OCI-LY7 (cell line): ENCODE measurements around the gene ZNF880. TPM values are rescaled to one million over a fixed set of nuclear protein-coding genes. Genes with fewer than 3 reads are reported as not detected.

Experiments used
- BruUV-seq: library from RNA; stranded (reverse); fragments of 400-500 nt; replicated peaks from 2 replicates; lab custom pipeline; 2021; lab: Mats Ljungman, UMichigan
- CTCF ChIA-PET: fragments of 300-600 bp; sonication (Branson Sonifier 250); formaldehyde crosslinking; loops from one replicate; lab custom pipeline; 2022; ENCODE audit warnings: antibody characterized with exemption; ENCODE audit not compliant: unreplicated experiment; lab: Charles Lee
- POLR2A ChIA-PET: fragments of 300-600 bp; sonication (Branson Sonifier 250); formaldehyde crosslinking; loops from one replicate; lab custom pipeline; 2022; ENCODE audit warnings: antibody characterized with exemption; lab: Charles Lee
- DNase-seq: peaks from one replicate; pipeline ENCODE4 v3.0.0-alpha.2; 2015; ENCODE audit warnings: low spot score
- H2AFZ ChIP-seq: fragments of 200-600 bp; sonication (generic), shearing (Covaris generic); 2 replicates; pipeline ENCODE4 v1.6.1; 2014; ENCODE audit warnings: mild to moderate bottlenecking, antibody characterized with exemption, low read length, moderate library complexity
- H3K27ac ChIP-seq: fragments of 200-600 bp; sonication (generic); 2 replicates; pipeline ENCODE4 v1.5.1; 2014; ENCODE audit warnings: mixed run types, low read depth, mild to moderate bottlenecking, moderate library complexity, low read length, inconsistent platforms; ENCODE audit not compliant: poor library complexity, severe bottlenecking
- H3K36me3 ChIP-seq: fragments of 200-600 bp; sonication (generic); 2 replicates; pipeline ENCODE4 v1.6.1; 2014; ENCODE audit warnings: mild to moderate bottlenecking, antibody characterized with exemption, low read length, moderate library complexity, mixed read lengths; ENCODE audit not compliant: insufficient read depth
- H3K4me1 ChIP-seq: fragments of 200-600 bp; sonication (generic); 2 replicates; pipeline ENCODE4 v1.5.1; 2014; ENCODE audit warnings: mild to moderate bottlenecking, low read length; ENCODE audit not compliant: insufficient read depth, poor library complexity, severe bottlenecking
- H3K4me2 ChIP-seq: fragments of 200-600 bp; sonication (generic); 2 replicates; pipeline ENCODE4 v1.6.1; 2014; ENCODE audit warnings: mild to moderate bottlenecking, low read length
- H3K4me3 ChIP-seq: fragments of 200-600 bp; sonication (generic); 2 replicates; pipeline ENCODE4 v1.5.1; 2014; ENCODE audit warnings: mild to moderate bottlenecking, low read depth, low read length; ENCODE audit not compliant: poor library complexity, severe bottlenecking
- H3K79me2 ChIP-seq: fragments of 200-600 bp; sonication (generic); 2 replicates; pipeline ENCODE4 v1.6.1; 2016; ENCODE audit warnings: low read depth, mild to moderate bottlenecking, low read length, moderate library complexity, mixed read lengths; ENCODE audit not compliant: insufficient read depth
- H3K9me2 ChIP-seq: fragments of 200-600 bp; sonication (generic); 2 replicates; pipeline ENCODE4 v1.6.1; 2016; ENCODE audit warnings: mild to moderate bottlenecking, low read length, mixed read lengths; ENCODE audit not compliant: insufficient read depth
- H3K9me3 ChIP-seq: fragments of 200-600 bp; sonication (generic); 2 replicates; pipeline ENCODE4 v1.6.1; 2014; ENCODE audit warnings: mild to moderate bottlenecking, mixed run types, low read length, mixed read lengths
- H4K20me1 ChIP-seq: fragments of 200-600 bp; sonication (generic); 2 replicates; pipeline ENCODE4 v1.6.1; 2014; ENCODE audit warnings: mild to moderate bottlenecking, antibody characterized with exemption, low read length, moderate library complexity, mixed read lengths; ENCODE audit not compliant: insufficient read depth
- EZH2phosphoT487 ChIP-seq: fragments of 200-600 bp; sonication (generic); IDR thresholded peaks from 2 replicates; pipeline ENCODE4 v1.6.1; 2018; ENCODE audit warnings: low read depth, borderline replicate concordance, mild to moderate bottlenecking, mixed run types, antibody characterized with exemption, low read length, moderate library complexity, mixed read lengths
- intact Hi-C: fragments of 100-400 bp; cut with micrococcal nuclease; formaldehyde crosslinking; loops from one replicate; pipeline ENCODE4 v1.10.0; 2022; ENCODE audit not compliant: unreplicated experiment
- total RNA-seq, 2 experiments: library from RNA; depleted of rRNA in 1 of 2; stranded (reverse); fragments of >200 nt in 1 of 2; shearing (Covaris generic) in 1 of 2; gene quantifications; 2 replicates each; pipeline ENCODE4 v1.2.3, GENCODE V29; 2014 to 2022
- TF ChIP-seq, protein P1 (sequence below): fragments of 200-600 bp; sonication (generic); conservative IDR thresholded peaks from 2 replicates; pipeline ENCODE4 v1.5.1; 2014; ENCODE audit warnings: mild to moderate bottlenecking, antibody characterized with exemption, low read length, moderate library complexity, mixed read lengths

ZNF880 gene
- total RNA-seq, 2 experiments from 2014 or later, result 0.13 to 1.0 TPM

- Histone ChIP-seq H2AFZ (no peak overlapping the region), H3K4me3 (no peak overlapping the region), H3K36me3 (no peaks in the 10 kb centered on the region), H3K79me2 (no peaks in the 10 kb centered on the region), H3K27ac (no peak overlapping the region), H3K4me1 (no peaks in the 10 kb centered on the region), H4K20me1 (no peaks in the 10 kb centered on the region), H3K9me2 (no peaks in the 10 kb centered on the region), H3K4me2 (no peak overlapping the region), H3K9me3 (peaks cover 31% of the 10 kb centered on the region)
- no TSS peak for BruUV-seq
- CTCF ChIA-PET, result no interaction called here
- no peak for DNase-seq
- intact Hi-C loops, result no loop called here
- TF ChIP-seq EZH2phosphoT487, result no peak
- TF ChIP-seq, protein P1, sequence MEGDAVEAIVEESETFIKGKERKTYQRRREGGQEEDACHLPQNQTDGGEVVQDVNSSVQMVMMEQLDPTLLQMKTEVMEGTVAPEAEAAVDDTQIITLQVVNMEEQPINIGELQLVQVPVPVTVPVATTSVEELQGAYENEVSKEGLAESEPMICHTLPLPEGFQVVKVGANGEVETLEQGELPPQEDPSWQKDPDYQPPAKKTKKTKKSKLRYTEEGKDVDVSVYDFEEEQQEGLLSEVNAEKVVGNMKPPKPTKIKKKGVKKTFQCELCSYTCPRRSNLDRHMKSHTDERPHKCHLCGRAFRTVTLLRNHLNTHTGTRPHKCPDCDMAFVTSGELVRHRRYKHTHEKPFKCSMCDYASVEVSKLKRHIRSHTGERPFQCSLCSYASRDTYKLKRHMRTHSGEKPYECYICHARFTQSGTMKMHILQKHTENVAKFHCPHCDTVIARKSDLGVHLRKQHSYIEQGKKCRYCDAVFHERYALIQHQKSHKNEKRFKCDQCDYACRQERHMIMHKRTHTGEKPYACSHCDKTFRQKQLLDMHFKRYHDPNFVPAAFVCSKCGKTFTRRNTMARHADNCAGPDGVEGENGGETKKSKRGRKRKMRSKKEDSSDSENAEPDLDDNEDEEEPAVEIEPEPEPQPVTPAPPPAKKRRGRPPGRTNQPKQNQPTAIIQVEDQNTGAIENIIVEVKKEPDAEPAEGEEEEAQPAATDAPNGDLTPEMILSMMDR, result no peak
- POLR2A ChIA-PET, result no interaction called here
Observed at GRCh38 chr19:52331757-52332156, 38.0 kb upstream of the ZNF880 start.

DNA sequence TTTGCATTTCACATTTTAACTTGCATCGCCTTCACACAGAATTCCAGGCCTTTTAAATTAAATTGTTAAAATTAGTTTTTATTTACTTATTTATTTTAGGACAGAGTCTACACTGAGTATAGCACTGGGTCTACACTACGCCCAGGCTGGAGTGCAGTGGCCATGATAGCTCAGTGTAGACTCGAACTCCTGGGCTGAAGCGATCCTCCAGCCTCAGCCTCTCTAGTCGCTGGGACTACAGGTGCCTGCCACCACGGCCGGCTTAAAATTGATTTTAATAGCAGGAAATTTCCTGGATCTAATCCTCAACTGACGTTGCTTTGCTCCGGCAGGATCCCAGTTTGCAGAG, 34.0 kb upstream of the ZNF880 start:
- Histone ChIP-seq H4K20me1 (no peaks in the 10 kb centered on the region), H3K4me1 (no peaks in the 10 kb centered on the region), H3K36me3 (no peaks in the 10 kb centered on the region), H3K27ac (no peak overlapping the region), H3K79me2 (no peaks in the 10 kb centered on the region), H3K4me3 (peak overlapping the region; percentile 59), H3K9me3 (peaks cover 24% of the 10 kb centered on the region), H2AFZ (peak overlapping the region; percentile 67; the same call in 1 of the 2 replicates), H3K4me2 (no peak overlapping the region), H3K9me2 (no peaks in the 10 kb centered on the region)
- intact Hi-C loops, result no loop called here
- TF ChIP-seq, protein P1, result no peak
- TF ChIP-seq EZH2phosphoT487, result no peak
- no TSS peak for BruUV-seq
- POLR2A ChIA-PET, result no interaction called here
- CTCF ChIA-PET, result no interaction called here
- no peak for DNase-seq

DNA sequence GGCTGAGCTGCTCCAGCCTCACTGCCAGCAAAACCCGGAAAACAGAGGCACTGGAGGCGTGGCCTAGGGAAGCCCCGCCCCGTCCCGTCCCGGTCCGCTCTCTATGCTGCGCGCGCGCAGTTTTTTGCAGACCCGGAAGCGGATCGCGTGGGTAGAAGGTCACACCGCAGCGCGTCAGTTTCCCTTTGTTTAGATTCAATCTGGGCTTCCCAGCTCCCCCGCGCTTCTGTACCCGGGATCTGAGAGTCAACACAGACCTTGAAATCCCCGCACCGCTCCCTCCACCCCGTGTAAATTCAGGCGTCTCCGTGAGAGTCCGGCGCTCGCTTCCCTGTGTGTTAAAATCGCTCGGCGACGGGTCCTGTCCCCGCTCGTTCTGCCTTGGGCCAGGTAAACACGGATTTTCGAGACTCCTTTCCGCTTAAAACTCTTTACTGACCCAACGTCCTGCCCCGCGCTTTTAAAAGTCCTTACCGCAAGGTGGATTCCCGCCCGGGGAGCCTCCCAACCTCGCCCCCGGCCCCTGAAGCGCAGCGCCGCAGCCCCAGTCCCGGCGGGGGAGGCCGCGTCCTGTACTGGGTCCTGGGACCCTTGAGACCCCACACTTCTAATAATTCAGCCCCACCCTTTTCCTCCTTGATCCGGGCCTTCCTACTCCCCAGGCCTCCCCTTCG, 33.5 kb upstream of the ZNF880 start, which contains the start of gene ZNF610:
TSS of gene ZNF610 (plus strand) at position 127 of the 674 bp plus-strand sequence. CDS start 12,930 bp downstream, outside the sequence.
- TSS peak; percentile 86 for BruUV-seq
- TF ChIP-seq, protein P1, result no peak
- no peak for TF ChIP-seq EZH2phosphoT487
- Histone ChIP-seq H3K9me2 (no peaks in the 10 kb centered on the region), H3K79me2 (no peaks in the 10 kb centered on the region), H3K27ac (no peak within 1 kb of the TSS), H3K9me3 (peaks cover 19% of the 10 kb centered on the region), H4K20me1 (no peaks in the 10 kb centered on the region), H3K36me3 (no peaks in the 10 kb centered on the region), H2AFZ (peak within 1 kb of the TSS; percentile 67; the same call in 1 of the 2 replicates), H3K4me3 (peak within 1 kb of the TSS; percentile 59), H3K4me1 (no peaks in the 10 kb centered on the region), H3K4me2 (peak within 1 kb of the TSS; percentile 25; the same call in 1 of the 2 replicates)
- POLR2A ChIA-PET, result no interaction called here
- intact Hi-C loops, result no loop called here
- peak; percentile 70 for DNase-seq
- CTCF ChIA-PET, result no interaction called here
